ENCODE results near the gene AMBRA1. TPM values are rescaled to one million over a fixed set of nuclear protein-coding genes. Genes with fewer than 3 reads are reported as not detected.

The AMBRA1 gene
- total and polyA plus RNA-seq, 2 donors (not counting 3 experiments of a cell fraction or from before 2014, with no cell fraction given) = 18.4 to 32.4 TPM

DNA sequence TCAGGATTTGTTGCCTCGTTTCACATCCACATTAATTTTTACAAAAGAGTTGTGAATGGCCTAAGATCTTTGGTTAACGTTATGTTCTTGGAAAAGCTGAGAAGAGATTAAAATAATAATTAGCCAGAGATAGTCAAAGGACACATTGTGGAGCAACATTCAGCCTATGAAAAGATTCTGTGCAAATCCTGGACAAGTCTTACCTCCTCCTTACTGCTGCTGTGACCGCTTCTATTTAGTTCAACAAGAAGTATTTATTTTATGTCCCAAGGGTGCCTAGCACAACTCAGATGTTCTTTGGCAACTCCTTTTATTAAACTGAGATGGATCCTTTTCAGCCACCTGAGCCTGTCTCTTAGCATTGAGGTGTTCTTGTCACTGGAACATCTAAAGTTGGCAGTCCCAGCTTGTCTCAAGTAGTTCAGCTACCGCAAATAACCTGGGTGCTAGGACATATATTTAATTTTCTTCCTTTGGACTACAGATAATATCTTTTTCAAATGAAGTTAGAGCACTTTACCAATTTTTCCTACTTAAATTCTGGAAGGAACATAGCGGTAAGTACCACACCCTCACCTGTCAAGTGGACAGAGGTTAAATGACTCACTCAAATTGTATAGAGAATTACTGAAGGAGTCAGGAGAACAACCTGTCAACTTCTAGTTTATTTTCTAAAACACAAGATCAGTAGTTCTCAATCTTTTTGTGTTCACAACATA, 121.7 kb downstream of the AMBRA1 start:
- Histone ChIP-seq H3K4me1 (ENCODE audit: control insufficient read depth, extremely low read depth, insufficient read depth, low read length) (peaks cover 2% of the 10 kb centered on the region), H3K9me3 (replicated peaks; ENCODE audit: control insufficient read depth, insufficient read depth, low read length) (no peaks in the 10 kb centered on the region), H3K36me3 (ENCODE audit: control insufficient read depth in 2 of 2, extremely low read depth in 1 of 2, insufficient read depth in 2 of 2, low read length in 2 of 2) (no peaks in the 10 kb centered on the region), H2AFZ (ENCODE audit: low read depth, low read length) (no peak overlapping the region), H3K79me2 (ENCODE audit: control insufficient read depth, insufficient read depth, low read length) (no peaks in the 10 kb centered on the region), H3K9me1 (replicated peaks; ENCODE audit: control insufficient read depth, extremely low read depth, insufficient read depth, low read length) (no peaks in the 10 kb centered on the region), H3K4me2 (ENCODE audit: insufficient read depth, low read length) (no peak overlapping the region), H3K4me3 (replicated peaks in 1 of 3; ENCODE audit: insufficient read depth in 1 of 3, low read depth in 1 of 3, low read length in 3 of 3) (no peak overlapping the region), H4K20me1 (replicated peaks; ENCODE audit: control insufficient read depth, extremely low read depth, insufficient read depth, low read length) (no peaks in the 10 kb centered on the region), H3K27me3 (ENCODE audit: control insufficient read depth in 2 of 2, insufficient read depth in 2 of 2, low read length in 2 of 2) (no peaks in the 10 kb centered on the region), H3K9ac (replicated peaks; ENCODE audit: extremely low read depth, insufficient read depth, low read length) (no peak overlapping the region), H3K27ac (ENCODE audit: insufficient read depth, low read depth, low read length) (no peak overlapping the region)
- FAIRE-seq (no peak), DNase-seq (ENCODE audit: low read depth, low spot score) (no peak)
- CTCF ChIA-PET = interaction anchor here (2.4 kb wide), 1 partner anchor 18 kb away, joined by 8 read pairs; no protein-coding TSS in a partner anchor
- TF ChIP-seq EZH2 (IDR thresholded peaks at IDR 0.05; ENCODE audit: borderline replicate concordance, low read depth, low read length, severe bottlenecking) (no peak), FOS (IDR thresholded peaks at IDR 0.05; ENCODE audit: borderline replicate concordance, insufficient read depth, low read length) (no peak), GATA2 (IDR thresholded peaks at IDR 0.05; ENCODE audit: insufficient read depth, insufficient read length, low read depth, low read length) (no peak), JUN (IDR thresholded peaks at IDR 0.05; ENCODE audit: borderline replicate concordance, insufficient read depth, insufficient read length, low read depth) (no peak)
- POLR2A ChIA-PET = no interaction called here
- BruUV-seq (replicated peaks) = no TSS peak
- dilution Hi-C loops (cut with MboI; ENCODE audit: extremely low pct_ligation_motif_present, low sequenced_read_pairs) (no loop called here), intact Hi-C loops (cut with micrococcal nuclease) (no loop called here)

DNA sequence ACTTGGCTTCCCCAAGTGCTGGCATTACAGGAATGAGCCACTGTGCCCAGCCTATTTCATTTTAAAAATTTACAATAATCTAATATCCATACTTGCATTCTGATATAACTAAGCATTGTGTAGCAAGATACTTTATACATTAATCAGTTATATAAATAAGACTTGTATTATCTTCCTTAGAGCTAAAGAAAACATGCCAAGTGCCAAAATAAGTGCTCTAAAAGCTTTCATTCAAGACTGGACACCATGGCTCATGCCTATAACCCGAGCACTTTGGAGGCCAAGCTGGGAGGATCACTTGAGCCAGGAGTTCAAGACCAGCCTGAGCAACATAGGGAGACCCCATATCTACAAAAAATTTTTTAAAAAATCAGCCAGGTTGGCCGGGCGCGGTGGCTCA, 123.9 kb downstream of the AMBRA1 start:
- H3K27me3 ChIP-seq (ENCODE audit: control insufficient read depth in 2 of 2, insufficient read depth in 2 of 2, low read length in 2 of 2) = no peaks in the 10 kb centered on the region
- TF ChIP-seq FOS (IDR thresholded peaks at IDR 0.05; ENCODE audit: borderline replicate concordance, insufficient read depth, low read length) (no peak), JUN (IDR thresholded peaks at IDR 0.05; ENCODE audit: borderline replicate concordance, insufficient read depth, insufficient read length, low read depth) (no peak), POLR2AphosphoS5 (IDR thresholded peaks at IDR 0.05; ENCODE audit: insufficient read depth, low read depth, low read length) (no peak), POLR2A (IDR thresholded peaks at IDR 0.05; ENCODE audit: low read depth, low read length) (no peak), EZH2 (IDR thresholded peaks at IDR 0.05; ENCODE audit: borderline replicate concordance, low read depth, low read length, severe bottlenecking) (no peak), GATA2 (IDR thresholded peaks at IDR 0.05; ENCODE audit: insufficient read depth, insufficient read length, low read depth, low read length) (no peak)
- TF ChIP-seq, protein P1, sequence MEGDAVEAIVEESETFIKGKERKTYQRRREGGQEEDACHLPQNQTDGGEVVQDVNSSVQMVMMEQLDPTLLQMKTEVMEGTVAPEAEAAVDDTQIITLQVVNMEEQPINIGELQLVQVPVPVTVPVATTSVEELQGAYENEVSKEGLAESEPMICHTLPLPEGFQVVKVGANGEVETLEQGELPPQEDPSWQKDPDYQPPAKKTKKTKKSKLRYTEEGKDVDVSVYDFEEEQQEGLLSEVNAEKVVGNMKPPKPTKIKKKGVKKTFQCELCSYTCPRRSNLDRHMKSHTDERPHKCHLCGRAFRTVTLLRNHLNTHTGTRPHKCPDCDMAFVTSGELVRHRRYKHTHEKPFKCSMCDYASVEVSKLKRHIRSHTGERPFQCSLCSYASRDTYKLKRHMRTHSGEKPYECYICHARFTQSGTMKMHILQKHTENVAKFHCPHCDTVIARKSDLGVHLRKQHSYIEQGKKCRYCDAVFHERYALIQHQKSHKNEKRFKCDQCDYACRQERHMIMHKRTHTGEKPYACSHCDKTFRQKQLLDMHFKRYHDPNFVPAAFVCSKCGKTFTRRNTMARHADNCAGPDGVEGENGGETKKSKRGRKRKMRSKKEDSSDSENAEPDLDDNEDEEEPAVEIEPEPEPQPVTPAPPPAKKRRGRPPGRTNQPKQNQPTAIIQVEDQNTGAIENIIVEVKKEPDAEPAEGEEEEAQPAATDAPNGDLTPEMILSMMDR (IDR thresholded peaks at IDR 0.05; ENCODE audit: extremely low read depth in 1 of 2, insufficient read depth in 1 of 2, low read depth in 1 of 2, low read length in 2 of 2) = no peak
- no peak overlapping the region for H3K4me2 ChIP-seq (ENCODE audit: insufficient read depth, low read length)
- ChIA-PET CTCF (interaction anchor here (1.0 to 2.4 kb wide), 2 partner anchors 20 to 78 kb away, joined by 3 to 8 read pairs; partner anchors contain the start of gene CHRM4), POLR2A (no interaction called here)
- FAIRE-seq = no peak
- no peaks in the 10 kb centered on the region for H4K20me1 ChIP-seq (replicated peaks; ENCODE audit: control insufficient read depth, extremely low read depth, insufficient read depth, low read length)
- DNase-seq (ENCODE audit: low read depth, low spot score) = no peak
- intact Hi-C loops (cut with micrococcal nuclease) (no loop called here), dilution Hi-C loops (cut with MboI; ENCODE audit: extremely low pct_ligation_motif_present, low sequenced_read_pairs) (no loop called here)
- no TSS peak for BruUV-seq (replicated peaks)
- H3K9me1 ChIP-seq (replicated peaks; ENCODE audit: control insufficient read depth, extremely low read depth, insufficient read depth, low read length) = no peaks in the 10 kb centered on the region
- no peak overlapping the region for H3K27ac ChIP-seq (ENCODE audit: insufficient read depth, low read depth, low read length)
- H2AFZ ChIP-seq (ENCODE audit: low read depth, low read length) = no peak overlapping the region
- no peaks in the 10 kb centered on the region for H3K36me3 ChIP-seq (ENCODE audit: control insufficient read depth in 2 of 2, extremely low read depth in 1 of 2, insufficient read depth in 2 of 2, low read length in 2 of 2)
- H3K4me1 ChIP-seq (ENCODE audit: control insufficient read depth, extremely low read depth, insufficient read depth, low read length) = peaks cover 2% of the 10 kb centered on the region
- H3K9me3 ChIP-seq (replicated peaks; ENCODE audit: control insufficient read depth, insufficient read depth, low read length) = no peaks in the 10 kb centered on the region
- no peak overlapping the region for H3K4me3 ChIP-seq (replicated peaks in 1 of 3; ENCODE audit: insufficient read depth in 1 of 3, low read depth in 1 of 3, low read length in 3 of 3)
- H3K9ac ChIP-seq (replicated peaks; ENCODE audit: extremely low read depth, insufficient read depth, low read length) = no peak overlapping the region
- H3K79me2 ChIP-seq (ENCODE audit: control insufficient read depth, insufficient read depth, low read length) = no peaks in the 10 kb centered on the region
